ENCODE results near the gene RNU4-1.
"Not testable (repeated sequence)": the region's sequence is repeated elsewhere in the genome, so short reads cannot be mapped to it uniquely, and the experiment has no call there.

Gene RNU4-1

GRCh38 chr12:120257041-120257821 is 35.8 kb downstream of the RNU4-1 start:
- DNase-seq, result peak; percentile 92

DNA sequence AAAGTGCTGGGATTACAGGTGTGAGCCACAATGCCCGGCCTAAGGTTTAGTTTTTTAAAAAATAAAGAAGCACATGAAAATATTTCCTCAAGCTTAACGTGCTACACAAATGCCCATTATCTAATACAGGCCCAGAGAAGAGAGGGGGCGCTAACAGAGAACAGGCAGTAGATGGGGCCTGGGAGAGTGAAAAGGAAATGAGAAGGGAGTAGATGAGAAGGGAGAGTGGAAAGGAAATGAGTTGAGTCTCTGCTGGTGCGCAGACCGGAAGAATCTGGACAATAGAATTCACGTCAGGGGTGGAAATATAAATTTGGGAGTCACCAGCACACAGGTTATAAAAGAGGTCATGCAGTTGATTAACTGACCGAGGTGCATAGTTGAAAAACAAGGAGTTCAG is 38.2 kb downstream of the RNU4-1 start:
- DNase-seq, result no peak

- DNase-seq, result not testable (repeated sequence)
These were observed 39.7 kb downstream of the RNU4-1 start for GRCh38 chr12:120253313-120253712.

GRCh38 chr12:120252071-120252906 is 40.7 kb downstream of the RNU4-1 start:
- DNase-seq, result no peak

- DNase-seq, result not testable (repeated sequence)
These were observed 41.5 kb downstream of the RNU4-1 start for GRCh38 chr12:120251364-120252070.

GRCh38 chr12:120249875-120250795 is 42.9 kb downstream of the RNU4-1 start:
- DNase-seq, result no peak

GRCh38 chr12:120249266-120249874 is 43.7 kb downstream of the RNU4-1 start:
- DNase-seq, result no peak

DNA sequence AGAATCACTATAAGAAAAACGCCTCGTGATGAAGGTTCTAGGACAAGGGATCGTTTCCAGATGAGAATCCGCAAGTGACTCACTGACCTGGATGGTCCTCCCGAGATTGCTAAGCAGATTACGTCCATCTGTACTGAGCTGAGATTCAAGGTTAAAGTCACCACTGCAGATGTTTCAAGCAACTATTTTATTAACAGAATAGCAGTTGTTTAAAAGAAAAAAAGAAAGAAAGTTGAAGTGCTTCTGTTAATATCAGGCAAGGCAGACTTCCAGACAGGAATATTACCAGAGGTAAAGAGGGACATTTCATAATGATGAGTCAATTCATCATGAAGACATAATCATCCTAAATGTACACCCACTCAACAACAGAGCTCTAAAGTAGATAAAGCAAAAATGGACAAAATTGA is 45.4 kb downstream of the RNU4-1 start:
- no peak for DNase-seq

GRCh38 chr12:120247183-120247582 is 45.9 kb downstream of the RNU4-1 start:
- no peak for DNase-seq

GRCh38 chr12:120246705-120247104 is 46.3 kb downstream of the RNU4-1 start:
- DNase-seq, result not testable (repeated sequence)

All from NCI-H226 (cell line).